Renal pelvis (tissue), 4 donors: ENCODE measurements around the gene ADI1. TPM values are rescaled to one million over a fixed set of nuclear protein-coding genes. Genes with fewer than 3 reads are reported as not detected.
"Not testable (repeated sequence)": the region's sequence is repeated elsewhere in the genome, so short reads cannot be mapped to it uniquely, and the experiment has no call there.

Experiments
- DNase-seq: peaks from one replicate; pipeline ENCODE4 v3.0.0-alpha.2; 2013
- polyA plus RNA-seq, 3 donors: library from polyadenylated mRNA; unstranded; fragments of 120-200 nt; gene quantifications; one replicate each; pipeline ENCODE4 v1.2.1, GENCODE V29; 2013; ENCODE audit not compliant: insufficient read length in 3 of 3

Gene ADI1
- polyA plus RNA-seq, 3 donors, result 70.3 to 77.0 (median 76.4) TPM

DNA sequence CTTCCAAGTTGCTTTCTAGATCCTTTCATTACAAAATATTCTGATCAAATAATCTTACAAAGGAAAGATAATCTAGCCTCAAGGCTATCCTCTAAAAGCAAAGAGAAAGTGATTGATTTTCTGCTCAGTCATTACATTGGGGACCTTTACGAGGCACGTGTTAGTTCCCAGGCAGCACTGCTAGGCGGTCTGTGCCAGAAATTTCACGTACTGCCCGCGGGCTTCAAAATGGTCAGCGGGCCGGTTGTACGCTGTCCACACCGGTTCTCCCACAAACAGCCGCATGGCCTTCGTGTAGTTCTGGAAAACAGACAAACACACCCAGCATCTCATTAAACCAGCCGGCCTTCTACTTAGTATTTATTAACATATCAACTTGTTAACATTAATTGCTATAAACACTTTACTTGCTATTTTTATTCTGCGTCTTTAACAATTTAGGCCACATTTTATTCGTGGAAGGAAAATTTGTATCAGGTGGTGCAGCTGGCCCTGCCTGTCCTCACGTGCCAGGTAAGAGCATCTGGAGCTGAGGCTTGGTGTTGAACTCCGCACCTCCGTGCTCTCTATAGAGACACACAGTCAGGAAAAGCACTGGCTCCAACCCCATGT, 20.4 kb downstream of the ADI1 start:
- DNase-seq, result no peak

DNA sequence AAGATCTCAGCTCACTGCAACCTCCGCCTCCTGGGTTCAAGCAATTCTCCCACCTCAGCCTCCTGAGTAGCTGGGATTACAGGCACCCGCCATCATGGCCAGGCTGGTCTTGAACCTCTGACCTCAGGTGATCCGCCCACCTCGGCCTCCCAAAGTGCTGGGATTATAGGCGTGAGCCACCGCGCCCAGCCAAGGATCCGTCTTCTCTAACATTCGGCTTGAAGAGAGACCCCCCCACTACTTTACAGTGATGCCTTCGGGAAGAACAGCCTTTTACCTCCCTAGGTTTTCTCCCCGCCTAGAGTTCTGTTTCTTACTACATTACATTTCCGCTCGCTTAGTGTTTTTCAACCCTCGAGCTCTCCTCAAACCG, 22.6 kb downstream of the ADI1 start:
- DNase-seq, result not testable (repeated sequence)

DNA sequence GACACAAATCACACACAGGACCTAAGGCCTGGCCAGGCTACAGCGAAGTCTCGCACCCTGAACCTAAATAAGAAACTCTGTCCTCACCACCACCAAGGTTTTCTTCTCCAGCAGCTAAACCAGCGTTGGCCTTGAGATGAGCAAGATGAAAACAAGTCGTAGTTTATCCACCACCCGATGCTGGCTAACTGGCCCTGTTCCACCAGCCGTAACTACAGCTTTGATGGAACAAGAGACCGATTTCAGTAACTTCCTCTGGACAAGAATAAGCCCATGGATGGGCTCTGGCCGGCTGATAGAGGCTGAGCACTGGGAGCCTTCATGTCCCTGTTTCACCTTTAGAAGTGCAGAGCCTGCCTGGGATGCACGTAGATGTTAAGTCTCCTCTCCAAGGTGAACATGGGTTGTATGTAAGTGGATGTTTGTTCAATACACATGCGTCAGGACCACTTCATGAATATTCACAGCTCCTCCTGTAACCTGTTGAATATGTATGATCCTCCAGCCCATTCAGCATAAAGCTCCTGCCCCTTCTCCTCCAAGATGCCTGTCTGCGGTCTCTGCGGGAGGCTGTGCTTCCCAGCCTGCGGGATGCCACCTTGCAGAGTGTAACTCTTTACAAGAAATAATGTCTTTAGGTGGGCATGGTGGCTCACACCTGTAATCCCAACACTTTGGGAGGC, 24.2 kb downstream of the ADI1 start:
- no peak for DNase-seq

DNA sequence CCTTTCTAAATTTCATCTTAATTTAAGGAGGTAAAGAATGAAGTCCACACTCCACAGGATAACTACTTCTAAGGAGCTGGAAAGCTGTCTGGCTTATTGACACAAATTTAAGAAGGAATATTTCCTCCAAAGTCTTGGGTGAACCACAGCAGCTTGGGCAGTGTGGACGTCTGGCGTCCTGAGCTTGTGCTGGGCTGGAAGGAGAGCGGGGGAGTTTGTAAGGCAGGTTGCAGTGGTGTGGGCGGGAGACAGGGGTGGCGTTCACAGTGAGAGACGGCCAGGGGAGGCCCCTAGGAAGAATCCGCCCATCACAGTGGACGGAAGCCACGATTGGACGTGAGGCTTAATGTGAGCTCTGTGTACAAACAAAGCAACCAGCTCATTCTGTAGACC, 25.7 kb downstream of the ADI1 start:
- DNase-seq, result peak; percentile 85

DNA sequence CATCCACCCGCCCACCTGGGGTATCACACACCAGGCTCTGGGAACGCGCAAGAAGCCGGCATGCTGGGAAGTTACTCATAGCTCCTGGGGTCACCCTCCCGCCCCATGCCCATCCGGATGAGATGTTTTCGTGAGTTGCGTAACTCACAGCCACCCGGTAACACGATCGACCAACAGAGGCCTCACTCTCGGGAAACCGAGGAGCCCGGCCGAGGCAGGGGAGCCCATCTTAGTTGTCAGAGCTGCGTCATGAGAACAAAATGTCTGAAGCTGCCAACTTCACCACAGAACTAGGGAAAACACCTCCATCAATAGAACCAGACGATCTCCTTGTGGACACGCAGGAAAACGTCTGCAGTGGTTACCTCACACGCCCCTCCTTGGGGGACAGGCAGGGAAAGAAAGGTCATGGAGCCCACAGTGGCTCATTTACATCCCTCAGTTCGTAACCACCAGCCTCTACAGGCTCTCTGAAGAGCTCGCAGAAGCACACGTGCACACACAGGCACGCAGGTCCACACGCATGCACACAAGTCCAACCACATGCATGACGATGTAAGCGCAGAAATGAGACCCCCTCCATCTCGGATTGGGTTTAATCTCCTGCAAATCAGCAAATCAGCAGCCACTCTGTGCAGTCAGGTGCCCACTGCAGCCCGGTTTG, 26.2 kb downstream of the ADI1 start:
- DNase-seq, result no peak

DNA sequence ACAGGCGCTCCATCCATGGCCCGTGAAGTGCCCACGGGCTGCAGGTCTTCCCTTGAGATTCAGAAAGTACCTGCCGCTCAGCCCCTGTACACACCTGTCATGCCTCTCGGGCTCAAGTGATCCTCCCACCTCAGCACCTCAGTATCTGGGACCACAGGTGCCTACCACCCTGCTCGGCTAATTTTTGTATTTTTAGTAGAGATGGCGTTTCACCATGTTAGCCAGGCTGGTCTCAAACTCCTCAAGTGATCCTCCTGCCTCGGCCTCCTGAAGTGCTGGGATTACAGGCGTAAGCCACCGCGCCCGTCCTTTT, 26.9 kb downstream of the ADI1 start:
- DNase-seq, result not testable (repeated sequence)

DNA sequence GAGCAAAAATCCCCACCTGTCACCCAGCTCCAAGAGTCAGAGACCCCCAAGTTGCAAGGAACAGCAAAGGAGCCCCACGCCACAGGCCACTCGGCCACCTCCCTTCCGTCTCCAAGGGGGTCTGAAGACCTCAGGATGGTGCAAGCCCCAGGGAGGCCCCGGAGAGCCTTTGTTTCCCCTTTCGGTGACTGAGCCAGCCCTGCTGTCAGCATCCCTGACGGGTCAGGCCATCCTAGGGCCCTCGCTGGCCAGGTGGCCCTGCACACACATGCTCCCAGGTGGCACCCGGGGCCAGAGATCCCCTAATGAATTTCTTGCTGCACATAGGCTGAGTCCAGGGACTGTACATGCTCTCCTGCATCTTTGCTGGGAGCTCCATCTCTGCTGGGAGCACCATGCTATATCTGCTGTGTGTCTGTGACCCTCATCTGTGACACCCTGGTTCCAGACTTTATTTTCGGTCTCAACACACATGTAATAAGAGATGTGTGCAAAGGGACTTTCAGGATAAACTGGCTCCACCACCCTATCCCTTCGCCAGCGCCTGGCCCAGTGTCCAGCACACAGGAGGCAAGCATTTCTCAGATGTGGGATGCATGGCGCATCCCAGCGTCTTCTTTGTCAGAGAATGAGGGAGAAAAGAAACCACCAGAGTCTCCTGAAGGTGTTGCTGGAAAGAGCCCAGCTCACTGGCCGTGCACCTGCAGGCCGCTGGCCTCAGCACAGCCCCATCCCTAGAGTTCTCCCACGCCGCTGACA, 27.4 kb downstream of the ADI1 start:
- no peak for DNase-seq

DNA sequence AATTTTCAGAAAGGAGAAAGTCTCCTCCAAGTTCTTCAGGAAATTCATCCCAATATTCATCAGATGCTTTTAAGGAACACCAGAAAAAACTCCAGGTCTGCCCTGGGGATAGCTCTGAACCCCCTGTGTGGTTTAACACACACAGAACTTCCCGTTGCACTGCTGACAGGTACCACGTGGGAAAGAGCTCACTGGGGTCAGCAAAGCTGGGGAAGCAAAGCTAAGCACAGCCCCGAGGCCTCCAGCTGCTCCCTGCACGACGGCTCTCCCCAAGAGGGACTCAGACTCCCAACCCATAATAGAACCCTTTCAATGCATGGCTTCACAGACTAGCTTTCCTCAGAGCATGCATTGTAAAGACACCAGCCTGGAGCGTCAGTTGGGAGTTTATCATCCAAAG, 28.0 kb downstream of the ADI1 start:
- no peak for DNase-seq

DNA sequence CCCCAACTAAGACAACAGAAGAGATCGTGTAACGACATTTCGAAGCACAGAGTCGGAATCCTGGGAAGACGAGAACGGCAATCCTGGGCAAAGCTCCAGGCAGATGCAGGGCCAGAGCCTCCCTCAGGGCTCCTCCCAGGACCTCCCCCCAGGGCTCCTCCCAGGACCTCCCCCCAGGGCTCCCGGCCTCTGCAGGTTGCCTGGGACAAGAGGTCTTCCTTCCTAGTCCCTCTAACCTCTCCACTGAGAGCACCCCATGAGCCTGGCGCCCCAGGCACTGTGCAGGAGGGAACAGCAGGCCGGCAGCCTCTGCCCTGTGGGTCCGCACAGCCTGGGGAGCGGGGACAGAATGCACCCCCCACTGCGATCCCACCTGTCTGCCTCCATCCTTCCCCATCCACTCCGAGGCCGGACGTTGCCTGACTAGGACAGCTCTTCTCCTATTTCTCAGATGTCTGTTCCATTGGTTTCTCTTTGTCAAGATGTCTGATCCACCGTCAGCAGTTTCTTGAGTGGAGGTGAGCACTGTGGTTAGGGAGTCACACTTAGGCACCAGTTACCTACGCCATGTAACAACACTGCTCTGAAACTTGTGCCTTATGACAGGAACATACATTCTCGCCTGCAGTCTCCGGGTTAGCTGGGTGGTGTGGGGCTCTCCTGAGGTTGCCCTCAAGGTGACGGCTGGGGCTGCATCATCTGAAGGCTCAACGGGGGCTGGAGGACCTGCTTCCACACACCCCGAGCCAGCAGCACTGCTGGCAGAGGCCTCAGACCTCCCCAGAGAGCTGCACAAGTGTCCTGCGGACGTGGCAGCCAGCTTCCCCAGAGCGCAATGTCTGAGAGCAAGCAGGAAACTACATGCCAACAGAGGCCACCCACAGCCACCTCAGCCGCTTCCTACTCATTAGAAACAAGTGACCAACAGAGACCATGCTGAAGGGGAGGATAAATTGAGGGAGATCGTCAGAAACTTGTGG, 28.9 kb downstream of the ADI1 start:
- DNase-seq, result no peak

DNA sequence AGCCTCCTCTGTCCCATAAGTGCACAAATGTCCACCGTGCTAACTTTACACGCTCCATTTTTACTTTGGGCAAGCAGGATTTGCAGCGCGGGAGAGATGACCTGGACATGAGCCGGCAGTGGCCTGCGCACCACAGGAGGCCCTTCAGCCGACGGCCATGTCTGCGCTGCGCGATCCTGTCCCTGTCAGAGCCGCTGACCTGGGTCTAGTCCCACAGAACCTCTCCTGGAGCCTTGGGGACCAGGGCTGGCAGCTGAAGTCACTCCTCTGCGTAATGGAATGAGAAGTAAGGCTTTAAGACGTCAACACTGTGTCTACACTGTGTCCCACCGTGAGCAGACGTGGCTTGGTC, 29.6 kb downstream of the ADI1 start:
- DNase-seq, result no peak

DNA sequence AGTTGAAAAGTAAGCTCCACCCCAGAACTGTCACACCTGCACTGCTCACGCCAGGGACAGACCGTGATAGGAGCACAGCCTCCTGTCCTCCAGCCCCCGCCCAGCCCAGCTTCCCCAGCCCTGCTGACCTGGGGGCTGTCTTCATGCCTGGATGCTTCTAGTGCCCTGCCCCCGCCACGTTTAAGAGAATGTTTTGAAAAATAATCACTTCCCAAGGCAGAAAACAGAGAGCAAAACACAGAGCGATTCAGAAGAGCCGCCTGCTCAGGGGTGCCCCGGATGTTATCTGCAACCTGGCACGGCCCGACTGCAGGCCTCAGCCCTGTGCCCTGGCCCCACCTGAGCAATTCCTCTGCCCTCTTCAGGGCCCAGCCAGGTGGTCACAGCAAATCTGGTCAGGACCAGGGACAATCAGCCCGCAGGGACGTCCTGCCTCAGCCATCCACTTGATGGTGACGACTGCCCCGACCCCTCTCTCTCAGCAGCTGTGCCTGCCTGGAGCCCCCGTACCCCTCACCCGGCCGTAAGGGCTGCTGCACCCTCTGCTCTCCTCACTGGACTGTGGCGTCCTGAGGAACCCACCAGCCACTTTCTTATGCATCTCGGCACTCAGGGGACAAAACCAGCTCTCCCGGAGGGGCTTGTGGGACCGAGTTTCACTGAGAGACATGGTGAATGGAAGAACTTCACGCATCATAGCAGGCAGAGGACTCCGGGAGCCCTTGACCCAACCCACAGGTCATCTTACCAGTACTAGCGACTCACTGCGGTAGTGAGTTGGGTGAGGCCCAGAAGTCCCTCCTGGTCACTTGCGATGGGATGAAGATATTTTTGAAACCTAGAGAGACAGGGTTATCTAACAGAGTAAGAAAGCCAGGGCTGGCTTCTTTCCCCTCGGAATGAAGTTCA, 30.2 kb downstream of the ADI1 start:
- no peak for DNase-seq

DNA sequence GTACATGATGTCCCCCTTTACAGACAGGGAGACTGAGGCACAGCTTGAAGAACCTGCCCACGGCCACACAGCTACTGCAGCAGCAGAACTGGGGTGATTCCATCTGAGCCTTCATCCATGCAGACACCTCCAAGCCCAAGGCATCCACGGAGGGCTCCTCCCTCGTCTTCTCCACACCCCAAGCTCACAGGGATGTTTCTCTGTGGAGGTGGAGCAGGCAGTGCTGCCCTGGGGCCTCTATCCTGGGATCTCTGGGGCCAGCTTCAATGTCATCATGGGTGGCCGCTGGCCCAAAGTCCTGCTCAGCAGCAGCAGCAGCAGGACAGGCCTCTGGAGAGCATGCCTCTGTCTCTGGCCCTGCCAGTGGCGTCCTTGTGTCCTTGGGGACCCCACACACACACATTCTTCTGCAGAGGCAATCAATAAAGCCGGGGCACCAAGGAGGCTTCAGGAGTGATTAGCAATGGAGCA, 31.2 kb downstream of the ADI1 start:
- DNase-seq, result no peak

DNA sequence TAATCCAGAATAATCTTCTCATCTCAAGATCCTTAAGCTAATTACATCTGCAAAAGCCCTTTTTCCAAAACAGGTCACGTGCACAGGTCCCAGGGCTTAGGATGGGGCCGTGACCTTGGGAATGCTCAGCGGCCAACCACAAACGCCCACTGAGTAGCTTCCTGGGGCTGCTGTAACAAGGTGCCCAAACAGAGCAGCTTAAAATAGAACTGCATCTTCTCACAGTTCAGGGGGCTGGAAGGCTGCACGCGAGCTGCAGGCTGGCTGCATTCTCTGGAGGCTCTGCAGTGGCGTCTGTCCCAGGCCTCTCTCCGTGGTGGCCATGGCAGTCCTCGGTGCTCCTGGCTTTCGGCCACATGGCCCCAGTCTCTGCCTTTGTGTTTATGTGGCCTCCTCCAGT, 31.9 kb downstream of the ADI1 start:
- no peak for DNase-seq

DNA sequence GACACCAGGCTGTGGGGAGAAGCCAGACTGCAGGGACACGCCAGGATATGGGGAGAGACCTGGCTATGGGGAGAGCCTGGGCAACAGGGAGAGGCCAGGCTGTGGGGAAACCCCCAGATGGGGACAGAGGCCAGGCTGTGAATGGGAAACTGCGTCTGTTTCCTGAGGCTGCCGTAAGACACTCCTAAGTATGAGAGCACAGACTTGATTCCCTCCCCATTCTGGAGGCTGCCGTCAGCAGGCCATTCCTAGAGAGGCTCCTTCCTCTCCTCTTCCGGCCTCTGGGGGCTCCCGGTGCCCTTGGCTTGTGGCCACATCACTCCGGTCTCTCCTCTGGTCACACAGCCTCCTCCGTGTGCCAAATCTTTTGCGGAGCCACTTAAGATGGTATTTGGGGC, 32.3 kb downstream of the ADI1 start:
- DNase-seq, result no peak

DNA sequence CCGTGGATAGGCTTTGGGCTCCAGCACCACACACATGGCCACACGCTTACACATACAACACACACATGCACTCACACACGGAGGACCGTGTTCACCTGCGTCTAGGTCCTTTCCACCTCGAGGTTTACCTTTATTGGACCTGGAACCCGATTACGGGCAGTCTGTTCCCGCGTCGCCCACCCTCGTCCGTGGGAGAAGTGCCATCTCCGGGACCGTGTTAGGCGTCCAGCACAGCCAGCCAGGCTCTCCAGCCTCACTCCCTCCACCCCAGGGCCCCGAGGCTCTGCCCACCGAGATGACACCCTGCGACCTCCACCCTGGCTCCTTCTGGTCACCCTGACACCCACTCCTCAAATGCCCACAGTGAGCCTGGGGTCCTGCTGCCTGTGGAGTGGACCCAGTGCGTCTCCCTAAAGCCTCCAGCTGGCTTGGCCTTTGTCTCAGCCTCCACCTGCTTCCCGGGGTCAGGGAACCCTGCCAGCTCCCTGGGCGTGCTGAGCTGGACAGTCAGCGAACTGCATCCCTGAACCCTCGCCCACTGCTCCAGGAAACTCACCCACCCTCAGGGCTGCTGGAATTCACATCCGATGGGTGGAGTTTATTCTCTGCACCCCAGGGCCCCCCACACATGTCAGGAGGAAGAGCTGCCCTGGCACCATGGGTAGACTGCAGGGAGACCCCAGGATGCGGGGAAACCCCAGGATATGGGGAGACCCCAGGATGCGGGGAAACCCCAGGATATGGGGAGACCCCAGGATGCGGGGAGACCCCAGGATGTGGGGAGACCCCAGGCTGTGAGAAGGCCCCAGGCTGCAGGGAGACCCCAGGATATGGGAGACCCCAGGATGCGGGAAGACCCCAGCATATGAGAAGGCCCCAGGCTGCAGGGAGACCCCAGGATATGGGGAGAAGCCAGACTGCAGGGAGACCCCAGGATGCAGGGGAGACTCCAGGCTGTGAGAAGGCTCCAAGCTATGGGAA, 33.0 kb downstream of the ADI1 start:
- no peak for DNase-seq

DNA sequence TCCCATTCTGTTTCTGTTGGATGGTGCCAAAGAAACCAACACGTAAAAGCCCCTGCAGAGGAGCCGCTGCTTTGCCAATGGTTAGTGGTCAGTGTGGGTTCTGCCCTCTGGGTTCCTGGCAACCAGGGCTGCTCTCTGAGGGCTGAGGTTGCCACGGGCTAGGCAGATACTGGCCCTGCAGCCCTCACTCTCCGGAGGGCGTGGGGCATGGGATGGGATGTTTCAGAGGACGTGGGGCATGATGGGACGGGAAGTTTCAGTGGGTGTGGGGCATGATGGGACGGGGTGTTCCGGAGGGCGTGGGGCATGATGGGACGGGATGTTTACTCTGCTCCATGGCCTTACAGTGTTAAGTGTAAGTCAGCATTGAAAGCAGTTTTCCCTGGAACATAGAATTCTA, 34.2 kb downstream of the ADI1 start:
- no peak for DNase-seq

DNA sequence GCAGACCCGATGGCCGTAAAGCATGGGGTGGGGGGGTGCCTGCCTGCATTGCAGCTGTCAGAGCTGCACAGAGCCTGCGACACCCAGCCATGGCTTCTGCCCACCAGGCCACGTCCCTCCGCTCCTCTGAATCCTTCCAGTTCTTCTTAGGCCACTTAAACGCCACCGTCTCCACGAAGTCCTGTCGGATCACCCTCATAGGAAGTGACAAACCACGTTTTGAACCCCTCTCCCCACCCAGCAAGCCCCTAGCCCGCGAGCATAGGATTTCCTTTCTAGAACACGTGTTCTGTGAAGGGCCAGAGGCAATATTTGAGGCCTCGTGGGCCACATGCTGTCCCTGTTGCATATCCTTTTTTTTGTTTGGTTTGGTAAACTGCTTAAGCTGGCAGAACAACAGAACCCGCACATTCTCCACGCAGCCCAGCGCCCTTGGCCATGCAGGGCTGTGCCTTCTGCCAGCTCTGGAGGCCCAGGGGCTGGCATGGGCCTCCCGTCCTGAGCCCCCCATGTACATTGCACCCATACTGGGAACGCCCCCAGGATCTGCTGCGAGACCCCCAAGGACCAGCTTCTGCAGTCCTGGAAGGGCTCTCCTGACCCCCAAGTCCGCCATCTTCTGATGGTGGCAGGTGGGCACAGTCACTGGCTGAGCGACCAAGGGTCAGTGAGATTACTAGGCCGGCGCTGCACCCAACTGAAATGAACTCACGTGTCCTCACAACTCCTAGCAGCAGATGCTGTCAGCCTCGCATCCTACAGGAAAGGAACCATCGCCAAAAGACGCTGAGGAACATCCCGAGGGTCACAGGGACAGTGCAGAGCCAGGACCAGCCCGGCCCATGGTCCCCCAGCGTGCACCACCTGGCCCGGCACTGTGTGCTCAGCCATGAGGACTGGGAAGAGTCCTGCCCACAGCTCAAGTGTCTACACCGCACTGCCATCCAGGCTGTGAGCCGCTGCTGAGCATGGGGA, 35.1 kb downstream of the ADI1 start:
- DNase-seq, result no peak
